ENCODE results near the gene PIGM. TPM values are rescaled to one million over a fixed set of nuclear protein-coding genes. Genes with fewer than 3 reads are reported as not detected.

PIGM gene
- total RNA-seq, 1 donor from 2014 or later: 6.5 TPM

- H3K4me1 Mint-ChIP-seq (ENCODE audit: low read depth): no peaks in the 10 kb centered on the region
- peaks cover 34% of the 10 kb centered on the region for H3K27me3 Mint-ChIP-seq (ENCODE audit: low read depth)
- no peak overlapping the region for H3K4me3 Mint-ChIP-seq (ENCODE audit: unreplicated experiment)
- DNase-seq (ENCODE audit: low spot score): no peak
- TF ChIP-seq CTCF (IDR thresholded peaks at IDR 0.05): no peak
- H3K27ac Mint-ChIP-seq (ENCODE audit: unreplicated experiment): no peak overlapping the region
- no peaks in the 10 kb centered on the region for H3K9me3 Mint-ChIP-seq (ENCODE audit: low read depth)
- no peaks in the 10 kb centered on the region for H3K36me3 Mint-ChIP-seq (ENCODE audit: low read depth)
These were observed 26.7 kb downstream of the PIGM start for GRCh38 chr1:160005070-160005469.

GRCh38 chr1:160004425-160004824 lies 27.4 kb downstream of the PIGM start:
- no peak overlapping the region for H3K4me3 Mint-ChIP-seq (ENCODE audit: unreplicated experiment)
- H3K4me1 Mint-ChIP-seq (ENCODE audit: low read depth): no peaks in the 10 kb centered on the region
- no peak overlapping the region for H3K27ac Mint-ChIP-seq (ENCODE audit: unreplicated experiment)
- TF ChIP-seq CTCF (IDR thresholded peaks at IDR 0.05): no peak
- H3K27me3 Mint-ChIP-seq (ENCODE audit: low read depth): peaks cover 27% of the 10 kb centered on the region
- no peaks in the 10 kb centered on the region for H3K36me3 Mint-ChIP-seq (ENCODE audit: low read depth)
- H3K9me3 Mint-ChIP-seq (ENCODE audit: low read depth): no peaks in the 10 kb centered on the region
- DNase-seq (ENCODE audit: low spot score): no peak

GRCh38 chr1:160004001-160004400 lies 27.8 kb downstream of the PIGM start:
- no peak for DNase-seq (ENCODE audit: low spot score)
- Mint-ChIP-seq H3K4me3 (ENCODE audit: unreplicated experiment) (no peak overlapping the region), H3K27ac (ENCODE audit: unreplicated experiment) (no peak overlapping the region)

GRCh38 chr1:160001440-160001839 lies 30.4 kb downstream of the PIGM start:
- Mint-ChIP-seq H3K27ac (ENCODE audit: unreplicated experiment) (no peak overlapping the region), H3K36me3 (ENCODE audit: low read depth) (peaks cover 2% of the 10 kb centered on the region)

More at GRCh38 chr1:160004001-160004400, 27.8 kb downstream of the PIGM start:
- no peaks in the 10 kb centered on the region for H3K9me3 Mint-ChIP-seq (ENCODE audit: low read depth)
- no peak for TF ChIP-seq CTCF (IDR thresholded peaks at IDR 0.05)
- H3K36me3 Mint-ChIP-seq (ENCODE audit: low read depth): peaks cover 2% of the 10 kb centered on the region
- peaks cover 26% of the 10 kb centered on the region for H3K27me3 Mint-ChIP-seq (ENCODE audit: low read depth)
- H3K4me1 Mint-ChIP-seq (ENCODE audit: low read depth): no peaks in the 10 kb centered on the region

GRCh38 chr1:159999204-159999603 lies 32.6 kb downstream of the PIGM start:
- Mint-ChIP-seq H3K9me3 (ENCODE audit: low read depth) (no peaks in the 10 kb centered on the region), H3K27me3 (ENCODE audit: low read depth) (peaks cover 12% of the 10 kb centered on the region), H3K4me1 (ENCODE audit: low read depth) (peaks cover 16% of the 10 kb centered on the region), H3K36me3 (ENCODE audit: low read depth) (peaks cover 2% of the 10 kb centered on the region), H3K27ac (ENCODE audit: unreplicated experiment) (no peak overlapping the region), H3K4me3 (ENCODE audit: unreplicated experiment) (no peak overlapping the region)
- TF ChIP-seq CTCF (IDR thresholded peaks at IDR 0.05): no peak
- no peak for DNase-seq (ENCODE audit: low spot score)

More at GRCh38 chr1:160001440-160001839, 30.4 kb downstream of the PIGM start:
- no peaks in the 10 kb centered on the region for H3K9me3 Mint-ChIP-seq (ENCODE audit: low read depth)
- peaks cover 6% of the 10 kb centered on the region for H3K4me1 Mint-ChIP-seq (ENCODE audit: low read depth)
- H3K27me3 Mint-ChIP-seq (ENCODE audit: low read depth): peaks cover 16% of the 10 kb centered on the region
- H3K4me3 Mint-ChIP-seq (ENCODE audit: unreplicated experiment): no peak overlapping the region
- no peak for TF ChIP-seq CTCF (IDR thresholded peaks at IDR 0.05)
- DNase-seq (ENCODE audit: low spot score): no peak
